Transverse colon (tissue), 3 donors: ENCODE results near the gene C8A.

Experiments
- CTCF ChIP-seq, 5 experiments: fragments of 200-600 bp in 3 of 5; fragments of 450-650 bp in 2 of 5; sonication (generic) in 3 of 5; IDR thresholded peaks; 1 replicate in 2 of 5; 2 replicates in 3 of 5; pipeline ENCODE4 v1.5.1; 2016 to 2017; ENCODE audit warnings: antibody characterized with exemption in 5 of 5, inconsistent platforms in 3 of 5, mild to moderate bottlenecking in 2 of 5, moderate library complexity in 1 of 5
- POLR2A ChIP-seq: fragments of 450-650 bp; IDR thresholded peaks from one replicate; pipeline ENCODE4 v1.6.1; 2016; ENCODE audit warnings: antibody characterized with exemption, mild to moderate bottlenecking, moderate library complexity

GRCh38 chr1:56911098-56911938 lies 56.7 kb downstream of the C8A start:
- no peak for TF ChIP-seq CTCF (IDR thresholded peaks at IDR 0.05)
- no peak for TF ChIP-seq POLR2A
